HCT116 (cell line): ENCODE data around the gene NCF2. TPM values are rescaled to one million over a fixed set of nuclear protein-coding genes. Genes with fewer than 3 reads are reported as not detected.

Experiments used
- ATAC-seq: fragments of 200-7000 bp; cut with Tn5 transposase; 2 replicates; pipeline ENCODE4 v1.9.1; 2020; ENCODE audit warnings: mild to moderate bottlenecking, moderate library complexity
- BruUV-seq: library from RNA; stranded (reverse); fragments of 400-500 nt; replicated peaks from 2 replicates; lab custom pipeline; 2021; lab: Mats Ljungman, UMichigan
- CTCF ChIA-PET: fragments of 300-600 bp; sonication (Branson Sonifier 250); formaldehyde crosslinking; loops from one replicate; lab custom pipeline; 2021; ENCODE audit warnings: antibody characterized with exemption; lab: Charles Lee
- POLR2A ChIA-PET: fragments of 300-600, 350-600 bp; sonication (Branson Sonifier 250); formaldehyde crosslinking; loops from one replicate; lab custom pipeline; 2021; ENCODE audit warnings: antibody characterized with exemption; lab: Charles Lee
- RAD21 ChIA-PET, 2 experiments: fragments of 300-600 bp; sonication (Branson Sonifier 250); formaldehyde crosslinking; loops; one replicate each; lab custom pipeline; 2023; ENCODE audit warnings: low total read pairs in 2 of 2; ENCODE audit not compliant: uncharacterized antibody in 2 of 2, unreplicated experiment in 2 of 2, low non-redundant PET in 1 of 2; lab: Charles Lee
- DNase-seq: peaks from one replicate; pipeline ENCODE4 v3.0.0-alpha.2; 2010; ENCODE audit warnings: low read depth, low spot score
- H2AFZ ChIP-seq: fragments of 200-600 bp; shearing (Covaris generic), sonication (generic); 2 replicates; pipeline ENCODE4 v1.6.1; 2017; ENCODE audit warnings: low read depth, mixed run types, mixed read lengths, antibody characterized with exemption, low read length; ENCODE audit not compliant: poor library complexity, severe bottlenecking
- H3K27ac ChIP-seq: 2 replicates; pipeline ENCODE4 v1.5.1; 2012; ENCODE audit warnings: low read depth, low read length
- H3K27me3 ChIP-seq: fragments of 200-600 bp; sonication (generic); 2 replicates; pipeline ENCODE4 v1.6.1; 2016; ENCODE audit warnings: mixed run types, low read length, mixed read lengths; ENCODE audit not compliant: insufficient read depth
- H3K36me3 ChIP-seq, 2 experiments: fragments of 200-500 bp in 1 of 2; fragments of 200-600 bp in 1 of 2; sonication (Bioruptor generic) in 1 of 2; sonication (generic) in 1 of 2; 2 replicates each; pipeline versions ENCODE4 v1.5.1 to v1.6.1; 2014 to 2016; ENCODE audit warnings: low read length in 2 of 2, inconsistent platforms in 1 of 2, mixed read lengths in 1 of 2, mixed run types in 1 of 2; ENCODE audit not compliant: insufficient read depth in 2 of 2, control insufficient read depth in 1 of 2
- H3K4me1 ChIP-seq, 2 experiments: fragments of 200-600 bp in 1 of 2; sonication (generic) in 1 of 2; 2 replicates each; pipeline versions ENCODE4 v1.5.1 to v1.6.1; 2012 to 2017; ENCODE audit warnings: low read length in 2 of 2, inconsistent platforms in 1 of 2, mild to moderate bottlenecking in 1 of 2, mixed read lengths in 1 of 2, mixed run types in 1 of 2, moderate library complexity in 1 of 2; ENCODE audit not compliant: insufficient read depth in 2 of 2, control insufficient read depth in 1 of 2
- H3K4me2 ChIP-seq: fragments of 200-600 bp; sonication (generic); 2 replicates; pipeline ENCODE4 v1.6.1; 2017; ENCODE audit warnings: mixed run types, low read length, mixed read lengths
- H3K4me3 ChIP-seq, 2 experiments: fragments of 200-600 bp in 1 of 2; sonication (generic) in 1 of 2; replicated peaks in 1 of 2; 2 replicates each; pipeline ENCODE4 v1.5.1; 2011 to 2016; ENCODE audit warnings: low read length in 2 of 2, control low read depth in 1 of 2, low read depth in 1 of 2, mild to moderate bottlenecking in 1 of 2, mixed read lengths in 1 of 2, mixed run types in 1 of 2
- H3K79me2 ChIP-seq: fragments of 200-600 bp; sonication (generic); 2 replicates; pipeline ENCODE4 v1.6.1; 2017; ENCODE audit warnings: mild to moderate bottlenecking, mixed run types, low read length, moderate library complexity, mixed read lengths; ENCODE audit not compliant: insufficient read depth
- H3K9ac ChIP-seq: fragments of 200-600 bp; sonication (generic); 2 replicates; pipeline ENCODE4 v1.6.1; 2016; ENCODE audit warnings: low read length, mixed read lengths
- H3K9me2 ChIP-seq: fragments of 200-600 bp; sonication (generic), shearing (Covaris generic); 2 replicates; pipeline ENCODE4 v1.6.1; 2017; ENCODE audit warnings: mixed run types, mild to moderate bottlenecking, moderate library complexity; ENCODE audit not compliant: insufficient read depth
- H3K9me3 ChIP-seq, 2 experiments: fragments of 200-500 bp in 1 of 2; fragments of 200-600 bp in 1 of 2; sonication (Bioruptor generic) in 1 of 2; sonication (generic) in 1 of 2; 2 replicates each; pipeline ENCODE4 v1.6.1; 2014 to 2017; ENCODE audit warnings: low read length in 2 of 2, mixed read lengths in 2 of 2, inconsistent platforms in 1 of 2, low read depth in 1 of 2, mild to moderate bottlenecking in 1 of 2, mixed run types in 1 of 2, moderate library complexity in 1 of 2; ENCODE audit not compliant: control insufficient read depth in 1 of 2, insufficient read depth in 1 of 2
- H4K20me1 ChIP-seq: fragments of 200-600 bp; sonication (generic), shearing (Covaris generic); 2 replicates; pipeline ENCODE4 v1.6.1; 2017; ENCODE audit warnings: mixed run types, mild to moderate bottlenecking, moderate library complexity; ENCODE audit not compliant: insufficient read depth
- CBX3 ChIP-seq: IDR thresholded peaks from 2 replicates; pipeline ENCODE4 v1.6.1; 2012; ENCODE audit warnings: low read depth
- CEBPB ChIP-seq: IDR thresholded peaks from 2 replicates; pipeline ENCODE4 v1.6.1; 2012; ENCODE audit warnings: low read depth
- ELF1 ChIP-seq: IDR thresholded peaks from 2 replicates; pipeline ENCODE4 v1.6.1; 2012; ENCODE audit warnings: low read depth, borderline replicate concordance
- JUND ChIP-seq: IDR thresholded peaks from 2 replicates; pipeline ENCODE4 v1.6.1; 2012
- SIN3A ChIP-seq: IDR thresholded peaks from 2 replicates; pipeline ENCODE4 v1.6.1; 2012; ENCODE audit warnings: low read depth
- SRF ChIP-seq: IDR thresholded peaks from 2 replicates; pipeline ENCODE4 v1.6.1; 2012; ENCODE audit warnings: low read depth
- YY1 ChIP-seq: IDR thresholded peaks from 2 replicates; pipeline ENCODE4 v1.6.1; 2011; ENCODE audit warnings: low read length, low read depth, moderate library complexity, mild to moderate bottlenecking; ENCODE audit not compliant: insufficient replicate concordance; ENCODE audit errors: extremely low read depth
- ZFX ChIP-seq: fragments of 450-650 bp; IDR thresholded peaks from 2 replicates; pipeline ENCODE4 v1.6.1; 2017
- ZNF274 ChIP-seq: fragments of 200-500 bp; sonication (Bioruptor generic); IDR thresholded peaks from 2 replicates; pipeline ENCODE4 v1.6.1; 2014; ENCODE audit warnings: mild to moderate bottlenecking, low read depth, low read length, inconsistent platforms
- intact Hi-C: fragments of 100-400 bp; cut with micrococcal nuclease; formaldehyde crosslinking; loops from 2 replicates; pipeline ENCODE4 v1.10.0; 2022
- total RNA-seq: library from RNA; stranded (reverse); gene quantifications from one replicate; pipeline ENCODE4 v1.2.1, GENCODE V29; 2021; ENCODE audit not compliant: unreplicated experiment
- TF ChIP-seq, protein P1 (sequence below): IDR thresholded peaks from 2 replicates; pipeline ENCODE4 v1.6.1; 2012; ENCODE audit warnings: low read depth

NCF2 gene
- total RNA-seq, 1 experiment from 2014 or later: 0.25 TPM

DNA sequence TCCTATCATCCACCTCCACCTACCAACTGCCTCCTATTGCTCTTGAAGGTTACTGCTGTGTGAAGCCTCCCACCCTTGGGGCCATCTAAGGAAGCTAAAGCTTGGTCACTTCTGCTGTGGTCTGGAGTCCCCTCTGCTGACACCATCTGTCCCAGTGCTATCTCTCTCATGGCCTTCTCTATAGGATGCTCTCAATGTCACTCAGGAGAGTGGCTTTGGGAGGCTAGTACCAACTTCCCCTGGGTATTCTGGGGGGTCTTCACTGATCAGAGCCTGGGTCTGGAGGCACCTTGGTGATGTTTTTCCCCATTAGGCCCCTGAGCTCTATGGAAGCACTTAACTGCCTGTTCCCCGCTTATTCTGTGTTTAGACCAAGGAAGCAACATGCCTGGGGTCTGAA is 12.3 kb upstream of the NCF2 start:
- Histone ChIP-seq H3K4me2 (no peak overlapping the region), H3K9ac (no peak overlapping the region), H2AFZ (no peak overlapping the region), H3K79me2 (no peaks in the 10 kb centered on the region), H3K36me3 (no peaks in the 10 kb centered on the region), H3K27me3 (no peaks in the 10 kb centered on the region), H4K20me1 (no peaks in the 10 kb centered on the region), H3K4me3 (no peak overlapping the region), H3K9me3 (no peaks in the 10 kb centered on the region), H3K4me1 (no peaks in the 10 kb centered on the region), H3K27ac (no peak overlapping the region), H3K9me2 (no peaks in the 10 kb centered on the region)
- intact Hi-C loops: no loop called here
- ChIA-PET CTCF (no interaction called here), POLR2A (no interaction called here), RAD21 (no interaction called here)
- TF ChIP-seq ZFX (no peak), JUND (no peak), CEBPB (no peak), YY1 (no peak), CBX3 (no peak), ELF1 (no peak), SRF (no peak)
- TF ChIP-seq, protein P1, sequence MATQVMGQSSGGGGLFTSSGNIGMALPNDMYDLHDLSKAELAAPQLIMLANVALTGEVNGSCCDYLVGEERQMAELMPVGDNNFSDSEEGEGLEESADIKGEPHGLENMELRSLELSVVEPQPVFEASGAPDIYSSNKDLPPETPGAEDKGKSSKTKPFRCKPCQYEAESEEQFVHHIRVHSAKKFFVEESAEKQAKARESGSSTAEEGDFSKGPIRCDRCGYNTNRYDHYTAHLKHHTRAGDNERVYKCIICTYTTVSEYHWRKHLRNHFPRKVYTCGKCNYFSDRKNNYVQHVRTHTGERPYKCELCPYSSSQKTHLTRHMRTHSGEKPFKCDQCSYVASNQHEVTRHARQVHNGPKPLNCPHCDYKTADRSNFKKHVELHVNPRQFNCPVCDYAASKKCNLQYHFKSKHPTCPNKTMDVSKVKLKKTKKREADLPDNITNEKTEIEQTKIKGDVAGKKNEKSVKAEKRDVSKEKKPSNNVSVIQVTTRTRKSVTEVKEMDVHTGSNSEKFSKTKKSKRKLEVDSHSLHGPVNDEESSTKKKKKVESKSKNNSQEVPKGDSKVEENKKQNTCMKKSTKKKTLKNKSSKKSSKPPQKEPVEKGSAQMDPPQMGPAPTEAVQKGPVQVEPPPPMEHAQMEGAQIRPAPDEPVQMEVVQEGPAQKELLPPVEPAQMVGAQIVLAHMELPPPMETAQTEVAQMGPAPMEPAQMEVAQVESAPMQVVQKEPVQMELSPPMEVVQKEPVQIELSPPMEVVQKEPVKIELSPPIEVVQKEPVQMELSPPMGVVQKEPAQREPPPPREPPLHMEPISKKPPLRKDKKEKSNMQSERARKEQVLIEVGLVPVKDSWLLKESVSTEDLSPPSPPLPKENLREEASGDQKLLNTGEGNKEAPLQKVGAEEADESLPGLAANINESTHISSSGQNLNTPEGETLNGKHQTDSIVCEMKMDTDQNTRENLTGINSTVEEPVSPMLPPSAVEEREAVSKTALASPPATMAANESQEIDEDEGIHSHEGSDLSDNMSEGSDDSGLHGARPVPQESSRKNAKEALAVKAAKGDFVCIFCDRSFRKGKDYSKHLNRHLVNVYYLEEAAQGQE: no peak
- no peak for ATAC-seq
- DNase-seq: no peak
- no TSS peak for BruUV-seq

DNA sequence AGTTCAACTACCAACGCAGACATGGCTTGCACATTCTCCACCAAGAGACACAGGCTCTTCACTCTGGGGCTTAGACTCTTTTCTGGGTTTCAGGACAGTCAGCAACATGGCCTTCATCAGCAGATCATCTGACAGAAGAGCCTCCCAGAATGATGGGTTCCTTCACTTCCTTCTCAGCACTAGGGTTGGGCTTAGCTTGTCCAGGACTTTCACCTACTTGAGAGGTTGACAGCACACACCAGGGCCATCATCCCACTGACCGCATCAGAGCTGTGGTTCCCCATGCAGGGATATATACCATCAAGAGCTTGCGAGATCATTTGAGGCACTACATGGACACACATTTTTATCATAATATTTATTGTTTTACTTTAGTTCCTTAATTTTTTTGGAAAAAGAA is 10.4 kb upstream of the NCF2 start:
- Histone ChIP-seq H3K27me3 (no peaks in the 10 kb centered on the region), H3K9me2 (no peaks in the 10 kb centered on the region), H3K9me3 (no peaks in the 10 kb centered on the region), H2AFZ (no peak overlapping the region), H3K4me3 (no peak overlapping the region), H4K20me1 (no peaks in the 10 kb centered on the region), H3K4me2 (no peak overlapping the region), H3K9ac (no peak overlapping the region), H3K79me2 (no peaks in the 10 kb centered on the region), H3K27ac (no peak overlapping the region), H3K36me3 (no peaks in the 10 kb centered on the region), H3K4me1 (no peaks in the 10 kb centered on the region)
- ATAC-seq (no peak), DNase-seq (no peak)
- ChIA-PET RAD21 (no interaction called here), POLR2A (interaction anchor here (0.6 kb wide), 1 partner anchor 9 kb away, joined by 3 read pairs; no protein-coding TSS in a partner anchor), CTCF (interaction anchor here (0.7 to 1.4 kb wide), 2 partner anchors 9 to 20 kb away, joined by 3 to 4 read pairs; no protein-coding TSS in a partner anchor)
- intact Hi-C loops: no loop called here
- no peak for TF ChIP-seq SIN3A
- TF ChIP-seq ZNF274: no peak
- no TSS peak for BruUV-seq
